ENCODE data around the gene SVIL.
"Not testable (repeated sequence)": the region's sequence is repeated elsewhere in the genome, so short reads cannot be mapped to it uniquely, and the experiment has no call there.

SVIL gene

DNA sequence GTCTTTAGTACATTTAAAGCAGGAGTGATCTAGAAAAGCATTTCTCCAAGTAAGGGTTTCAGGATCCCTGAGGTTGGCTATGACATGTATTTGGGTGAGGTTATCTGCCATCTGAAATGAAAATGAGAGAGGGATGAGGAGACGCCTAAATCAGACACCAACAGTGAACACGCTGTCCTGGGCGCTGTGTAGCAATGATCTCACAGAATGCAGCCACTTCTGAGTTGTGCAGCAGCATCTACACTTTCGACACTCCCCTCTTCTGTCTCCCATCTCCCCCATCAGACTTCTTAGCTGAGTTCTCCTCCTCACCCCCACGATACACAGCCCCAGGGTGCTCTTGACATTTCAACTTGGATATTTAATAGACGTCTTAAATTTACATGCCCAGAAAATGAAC is 95.4 kb downstream of the SVIL start:
- DNase-seq (ENCODE audit: low spot score), result no peak

DNA sequence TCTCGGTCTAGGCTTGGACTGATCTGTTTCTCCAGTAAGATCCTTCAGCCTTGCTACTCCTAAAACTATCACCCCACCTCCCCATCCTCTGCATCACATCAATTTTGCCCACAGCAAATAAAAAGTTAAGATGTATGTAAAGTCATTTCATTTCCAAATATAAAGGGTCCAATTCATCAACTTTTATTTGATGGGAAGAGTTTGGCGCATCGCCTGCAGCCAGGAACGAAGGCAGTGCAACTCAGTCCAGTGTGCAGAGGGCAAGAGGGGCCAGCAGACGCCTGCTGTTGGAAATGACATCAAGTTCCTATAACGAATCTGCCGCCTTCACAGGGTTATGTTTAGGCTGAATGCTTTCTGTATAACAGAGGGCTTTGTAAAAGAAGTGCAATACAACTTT is 97.0 kb downstream of the SVIL start:
- DNase-seq (ENCODE audit: low spot score), result no peak

DNA sequence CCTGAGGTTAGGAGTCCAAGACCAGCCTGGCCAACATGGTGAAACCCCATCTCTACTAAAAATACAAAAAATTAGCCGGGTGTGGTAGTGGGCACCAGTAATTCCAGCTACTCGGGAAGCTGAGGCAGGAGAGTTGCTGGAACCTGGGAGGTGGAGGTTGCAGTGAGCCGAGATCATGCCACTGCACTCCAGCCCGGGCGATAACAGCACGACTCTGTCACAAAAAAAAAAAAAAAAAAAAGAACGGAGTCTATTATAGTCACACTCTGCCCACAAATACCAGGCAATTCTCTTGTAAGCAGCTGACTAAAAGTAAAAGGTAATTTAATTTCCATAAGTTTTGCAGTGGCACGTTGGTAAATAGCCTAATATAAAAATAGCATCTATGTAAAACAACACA is 98.1 kb downstream of the SVIL start:
- not testable (repeated sequence) for DNase-seq (ENCODE audit: low spot score)

DNA sequence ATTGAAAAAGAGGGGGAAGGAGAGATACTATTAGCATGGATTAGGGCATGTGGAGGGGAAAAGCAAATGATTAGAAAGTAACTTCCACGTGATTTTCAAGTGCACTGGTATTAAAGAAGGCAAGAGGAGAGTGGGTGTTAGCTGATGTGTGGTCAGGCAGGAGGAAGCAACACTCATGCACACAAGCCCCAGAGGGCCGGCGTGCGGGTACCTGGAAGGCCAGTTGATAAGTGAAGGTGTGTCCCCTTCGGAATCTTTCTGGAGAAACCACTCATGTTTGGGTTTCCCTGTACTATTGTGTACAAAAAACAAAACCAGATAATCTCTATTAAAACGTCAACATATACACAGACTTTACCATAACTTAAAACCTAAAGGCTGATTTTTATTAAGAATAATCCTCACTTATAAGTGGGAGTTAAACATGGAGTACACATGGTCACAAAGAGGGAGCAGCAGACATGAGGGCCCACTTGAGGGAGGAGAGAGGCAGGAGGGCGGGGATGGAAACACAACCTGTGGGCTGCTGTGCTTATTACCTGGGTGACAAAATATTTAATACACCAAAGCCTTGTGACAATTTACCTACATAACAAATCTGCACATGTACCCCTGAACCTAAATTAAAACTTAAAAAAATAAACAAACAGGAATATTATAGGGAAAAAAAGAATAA is 98.9 kb downstream of the SVIL start:
- no peak for DNase-seq (ENCODE audit: low spot score)

DNA sequence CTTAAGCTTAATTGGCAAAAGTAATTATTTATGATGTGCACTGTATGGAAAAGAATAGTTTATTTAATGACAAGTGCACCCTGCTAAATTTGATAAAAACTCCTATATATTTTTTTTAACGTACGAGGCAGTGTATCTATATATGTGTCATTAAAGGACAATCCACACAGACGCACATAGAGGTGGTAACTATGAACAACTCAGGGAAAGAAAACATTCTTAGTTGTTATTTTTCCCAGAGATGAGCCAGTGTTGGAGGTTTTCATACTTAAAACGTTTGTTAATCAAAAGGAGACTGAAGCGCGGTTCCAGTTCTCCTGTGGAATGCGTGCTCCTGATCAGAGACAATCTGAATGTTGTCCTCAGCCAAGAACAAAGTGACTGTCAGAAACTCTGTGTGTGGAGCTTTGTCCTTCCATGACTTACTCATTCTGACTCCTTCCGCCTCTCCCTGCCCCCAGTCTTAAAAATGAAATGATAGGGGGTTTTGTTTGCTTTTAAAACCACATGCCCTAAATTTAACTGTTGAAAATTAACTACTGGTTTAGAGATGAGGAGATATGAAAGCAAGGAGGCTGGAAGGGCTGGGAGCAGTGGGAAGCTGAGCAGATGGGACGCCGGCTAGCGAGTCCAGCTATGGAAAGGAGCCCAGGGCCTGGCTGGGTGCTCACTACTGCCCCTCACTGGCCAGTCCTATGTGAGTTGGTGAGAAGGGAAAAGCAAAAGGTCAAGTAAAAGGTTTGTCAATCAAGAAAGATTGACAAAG is 99.6 kb downstream of the SVIL start:
- DNase-seq (ENCODE audit: low spot score), result peak; percentile 98

DNA sequence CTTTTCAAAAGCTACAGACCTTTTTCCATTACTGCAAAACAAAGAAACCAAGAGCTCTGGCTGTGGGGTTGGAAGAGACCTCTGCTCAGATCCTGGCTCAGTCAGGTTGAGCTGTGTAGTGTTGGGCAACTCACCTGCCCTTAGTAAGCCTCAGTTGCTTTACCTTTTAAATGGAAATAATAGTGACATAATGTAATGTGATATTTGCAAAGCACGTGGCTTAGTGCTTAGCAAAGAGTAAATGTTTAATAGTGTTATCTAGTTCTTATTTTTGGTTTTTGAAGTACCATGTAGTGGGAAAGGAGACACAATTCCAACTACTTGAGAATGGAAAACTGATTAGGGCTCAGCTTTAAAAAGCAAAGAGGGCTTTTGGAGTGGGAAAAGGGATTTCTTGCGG is 100.2 kb downstream of the SVIL start:
- DNase-seq (ENCODE audit: low spot score), result no peak

DNA sequence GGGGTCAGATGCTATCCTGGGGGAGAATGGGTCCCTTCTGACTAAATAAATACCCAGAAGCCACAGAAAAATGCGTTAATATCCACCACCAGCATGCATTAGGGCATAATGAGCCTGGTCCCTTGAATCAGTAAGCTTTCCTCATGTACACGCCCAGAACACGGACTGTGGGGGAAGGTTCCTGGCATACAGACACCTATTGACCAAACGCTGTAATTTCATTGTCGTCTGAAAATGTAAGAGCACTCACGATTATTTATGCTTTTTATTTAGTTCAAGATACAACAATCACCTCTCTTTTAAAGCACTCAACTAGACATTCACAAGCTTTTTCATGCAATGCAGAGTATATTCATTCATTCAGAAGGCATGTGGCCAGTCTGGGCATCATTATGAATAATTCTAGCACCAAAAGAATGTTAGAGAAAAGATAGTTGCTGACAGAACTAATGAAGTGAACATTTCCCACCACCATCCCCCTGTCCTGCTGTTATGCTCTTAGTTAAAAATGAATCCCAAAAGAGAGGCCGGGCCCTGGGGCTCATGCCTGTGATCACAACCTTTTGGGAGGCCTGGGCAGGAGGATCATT is 101.0 kb downstream of the SVIL start:
- peak; percentile 20 for DNase-seq (ENCODE audit: low spot score)

DNA sequence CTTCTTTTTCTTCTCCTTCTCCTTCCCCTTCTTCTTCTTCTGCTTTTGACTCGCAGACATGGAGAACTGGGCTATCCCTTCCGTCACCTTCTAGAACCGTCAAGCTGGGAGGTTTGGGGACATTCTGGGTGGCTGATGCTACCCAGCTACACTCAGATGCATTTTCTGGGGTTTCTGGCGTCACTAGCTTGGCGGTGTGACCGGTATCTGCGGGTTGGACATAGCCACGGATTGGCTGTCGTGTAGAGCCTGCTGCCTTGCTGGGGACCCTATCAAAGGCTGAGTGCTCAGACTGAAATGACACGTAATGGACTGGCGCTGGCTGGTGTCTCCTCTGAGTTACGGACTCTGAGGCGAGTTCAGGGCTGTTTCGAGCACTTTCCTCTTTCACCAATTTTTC is 101.7 kb downstream of the SVIL start:
- no peak for DNase-seq (ENCODE audit: low spot score)

DNA sequence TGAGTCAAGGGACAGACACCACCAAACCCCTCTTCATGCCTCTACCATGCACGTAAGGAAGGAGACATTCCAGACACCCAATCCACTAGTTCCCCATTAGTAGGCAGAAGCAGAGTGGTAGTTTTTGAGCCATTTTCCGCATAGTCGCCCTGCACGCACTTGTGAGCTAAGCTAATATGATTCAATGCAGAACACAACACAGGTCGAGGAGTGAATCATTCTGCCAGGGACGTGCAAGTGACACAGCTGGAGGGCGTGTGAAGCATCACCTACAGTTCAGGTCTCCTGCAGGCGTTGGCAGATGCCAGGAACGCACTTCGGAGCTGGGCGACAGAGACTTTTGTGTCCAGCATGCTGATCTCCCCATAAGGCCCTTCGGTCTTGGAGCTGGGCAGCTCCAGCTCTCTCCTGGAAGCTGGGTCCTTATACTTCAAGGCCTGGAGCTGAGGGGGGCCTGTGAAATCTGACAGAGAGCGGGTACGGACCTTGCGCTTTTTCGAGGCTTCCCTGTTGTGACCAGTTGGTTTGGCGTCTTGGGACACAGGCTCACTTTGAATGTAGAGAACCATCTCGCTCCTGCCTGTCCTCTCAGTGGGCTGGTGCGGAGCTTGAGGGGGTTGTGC is 102.4 kb downstream of the SVIL start:
- DNase-seq (ENCODE audit: low spot score), result peak; percentile 72

DNA sequence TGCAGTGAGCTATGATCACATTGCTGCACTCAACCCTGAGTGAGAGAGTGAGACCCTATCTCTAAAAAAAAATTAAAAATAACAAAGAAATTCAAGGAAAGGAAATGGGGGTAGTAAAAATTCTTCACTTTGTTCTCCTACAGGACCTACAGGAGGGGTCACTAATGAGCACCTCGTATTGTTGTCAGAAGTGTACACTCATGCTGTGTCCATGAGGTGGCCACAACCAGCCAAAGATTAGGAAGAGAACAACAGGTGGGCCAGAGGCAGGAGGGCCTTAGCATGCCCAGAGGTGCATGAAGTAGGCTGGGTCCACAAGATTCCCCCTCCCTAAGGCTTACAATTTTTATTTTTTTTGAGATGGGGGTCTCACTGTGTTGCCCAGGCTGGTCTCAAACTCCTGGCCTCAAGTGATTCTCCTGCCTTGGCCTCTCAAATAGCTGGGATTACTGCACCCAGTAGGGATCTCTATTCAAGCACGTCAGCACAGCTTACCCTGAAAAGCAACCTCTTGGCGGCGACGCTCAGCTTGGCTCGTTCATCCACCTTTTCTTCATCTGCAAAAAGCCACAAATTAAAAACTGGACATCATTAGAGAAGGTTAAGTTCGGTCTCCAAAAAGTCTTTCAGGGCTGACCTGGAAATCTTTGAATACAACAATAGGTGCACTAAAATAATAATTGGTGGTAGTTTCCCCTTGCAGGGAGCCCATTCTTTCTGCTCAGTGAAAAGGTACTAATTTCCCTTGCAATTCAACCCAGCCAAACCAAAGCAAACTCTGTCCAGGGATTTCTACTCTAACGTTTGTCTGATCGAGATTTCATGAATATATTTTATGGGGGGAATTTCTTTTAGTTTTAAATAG is 104.4 kb downstream of the SVIL start:
- DNase-seq (ENCODE audit: low spot score), result no peak

DNA sequence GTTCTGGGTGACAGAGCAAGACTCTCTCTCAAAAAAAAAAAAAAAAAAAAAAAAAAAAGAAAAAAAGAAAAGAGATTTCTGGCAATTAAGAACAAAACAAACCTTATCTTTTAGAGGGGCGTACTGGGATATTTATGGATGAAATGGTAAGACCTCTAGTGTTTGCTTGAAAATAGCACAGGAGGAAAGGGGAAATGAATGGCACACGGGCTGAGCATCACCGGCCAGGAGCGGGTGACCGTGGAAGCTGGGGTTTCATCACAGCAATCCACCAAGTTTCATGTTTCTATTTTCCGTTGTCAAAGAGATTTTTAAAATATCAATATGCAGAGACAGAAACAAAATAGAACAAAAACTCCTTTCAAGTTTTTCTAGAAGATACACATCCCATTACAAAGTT is 105.6 kb downstream of the SVIL start:
- no peak for DNase-seq (ENCODE audit: low spot score)

DNA sequence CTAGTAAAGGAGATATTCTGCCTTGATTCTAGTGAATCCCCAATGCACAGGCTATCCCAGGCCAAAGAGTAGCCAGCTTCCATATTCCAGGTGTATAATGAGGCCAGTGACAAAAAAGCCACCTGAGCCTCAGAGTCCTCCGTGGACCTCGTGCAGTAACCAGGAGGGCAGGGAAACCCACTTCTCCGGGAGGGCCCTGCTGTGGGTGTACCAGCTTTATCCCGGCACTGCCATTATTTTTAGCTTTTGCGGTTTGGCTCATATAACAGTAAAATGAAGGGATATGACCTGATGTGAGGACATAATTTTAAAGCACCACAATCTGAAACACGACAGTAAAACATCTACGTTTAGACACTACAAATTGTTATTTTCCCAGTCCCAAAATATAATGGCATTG is 109.0 kb downstream of the SVIL start:
- DNase-seq (ENCODE audit: low spot score), result no peak

DNA sequence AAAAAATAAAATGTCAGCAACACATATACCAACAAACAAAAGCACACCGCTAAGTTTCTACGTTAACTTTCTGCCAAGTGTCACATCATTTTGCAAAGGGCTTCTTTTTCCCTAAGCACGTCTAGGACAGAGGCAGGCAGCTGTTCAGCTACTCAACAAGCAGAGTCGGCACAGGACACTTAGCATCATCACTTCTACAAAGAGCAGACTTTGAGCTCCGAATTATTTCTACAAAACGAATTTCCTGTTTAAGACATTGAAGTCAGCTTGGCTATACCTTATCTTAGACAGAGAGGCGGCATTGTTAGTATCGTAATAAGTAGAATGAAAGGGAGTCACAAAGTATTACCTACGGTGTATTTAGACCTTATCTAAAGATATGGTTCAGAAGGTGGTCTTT is 110.1 kb downstream of the SVIL start:
- no peak for DNase-seq (ENCODE audit: low spot score)

DNA sequence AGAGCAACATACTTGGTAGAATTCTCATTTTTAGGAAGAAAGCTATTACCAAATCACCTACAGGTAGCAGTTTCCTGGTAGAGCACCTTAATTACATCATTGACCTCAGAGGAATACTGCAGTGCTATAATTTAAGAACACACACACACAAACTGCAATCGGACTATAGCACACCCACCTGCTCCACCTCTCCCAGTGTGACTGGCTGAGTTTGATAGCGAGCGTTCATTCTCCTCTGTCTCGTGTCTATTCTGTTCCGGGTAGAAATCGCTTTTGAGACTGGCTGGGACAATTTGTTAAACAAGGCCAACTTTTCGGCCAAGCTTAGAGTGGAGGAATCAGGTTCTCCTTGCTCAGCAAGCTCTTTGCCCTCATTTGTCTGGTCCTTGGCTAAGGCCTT is 110.5 kb downstream of the SVIL start:
- DNase-seq (ENCODE audit: low spot score), result no peak

DNA sequence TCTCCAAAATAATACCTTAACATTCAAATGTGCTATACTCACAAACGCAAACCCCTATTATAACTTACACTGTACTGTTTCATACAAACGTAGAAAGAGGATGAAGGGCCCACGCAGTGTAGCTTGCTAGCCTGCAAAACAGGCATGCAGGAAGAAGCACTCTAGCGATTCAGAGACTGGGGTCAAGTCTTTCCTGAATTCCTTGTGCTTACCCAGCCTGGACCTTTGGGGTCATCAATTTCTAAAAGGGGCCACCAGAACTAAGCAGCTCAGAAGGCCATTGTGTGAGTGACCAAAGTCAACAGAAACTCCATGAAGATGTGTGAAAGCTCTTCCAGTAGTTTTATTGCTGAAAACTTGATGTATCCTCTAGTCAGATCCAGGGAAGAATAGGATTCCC is 111.9 kb downstream of the SVIL start:
- peak; percentile 38 for DNase-seq (ENCODE audit: low spot score)

DNA sequence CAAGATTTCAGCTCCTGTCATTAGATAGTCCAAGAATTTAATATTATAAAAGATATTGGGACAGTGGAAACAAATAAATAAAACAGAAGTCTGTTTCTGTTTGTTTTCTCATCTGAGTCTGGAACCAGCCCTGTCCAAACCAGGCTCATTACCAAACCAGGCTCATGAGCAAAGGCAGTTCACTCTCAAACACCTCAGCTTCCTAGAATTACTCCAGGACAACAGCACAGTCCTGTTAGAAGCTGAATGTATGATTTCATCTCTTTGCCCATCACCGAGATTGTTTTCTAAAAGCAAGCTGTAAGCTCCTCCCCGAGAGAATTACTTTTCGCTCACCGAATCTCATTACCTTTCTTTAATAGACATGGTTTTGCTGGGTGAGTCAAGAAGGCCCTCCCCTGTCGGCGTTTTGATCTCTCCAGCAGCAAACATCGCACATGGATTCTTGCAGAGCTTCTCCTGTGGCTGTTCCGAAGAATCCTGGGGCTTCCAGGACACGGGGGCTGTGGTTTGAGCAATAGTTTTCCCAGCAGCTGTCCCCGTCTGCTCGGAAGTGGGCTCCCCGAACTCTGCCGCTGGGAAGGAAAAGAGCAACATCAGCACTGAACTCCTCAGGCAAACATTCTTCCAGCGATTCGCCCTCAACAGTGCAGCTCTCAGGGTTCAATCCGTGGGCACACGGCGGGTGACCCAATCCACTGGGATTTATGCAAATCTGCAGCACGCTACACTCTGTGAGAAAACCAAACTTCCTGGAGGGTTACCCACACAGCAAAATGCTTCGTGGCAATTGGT is 112.5 kb downstream of the SVIL start:
- peak; percentile 71 for DNase-seq (ENCODE audit: low spot score)

DNA sequence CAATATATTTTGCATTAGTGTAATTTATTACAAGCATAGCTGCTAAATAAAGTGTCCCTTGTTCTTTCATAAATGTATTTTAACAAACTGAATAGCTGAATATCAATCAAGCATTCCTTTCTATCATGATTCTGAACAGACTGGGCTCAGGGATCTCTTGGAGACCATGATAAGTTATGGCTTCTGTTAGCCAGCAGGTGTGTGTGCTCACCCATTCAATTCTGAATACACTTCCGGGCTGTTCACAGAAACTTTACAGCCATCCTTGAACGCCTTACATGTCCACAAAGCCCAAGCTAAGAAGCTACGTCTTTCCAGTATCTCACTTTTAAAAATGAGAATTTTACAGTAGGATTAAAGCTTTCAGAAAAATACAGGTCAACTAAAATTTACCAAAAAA is 115.1 kb downstream of the SVIL start:
- no peak for DNase-seq (ENCODE audit: low spot score)

DNA sequence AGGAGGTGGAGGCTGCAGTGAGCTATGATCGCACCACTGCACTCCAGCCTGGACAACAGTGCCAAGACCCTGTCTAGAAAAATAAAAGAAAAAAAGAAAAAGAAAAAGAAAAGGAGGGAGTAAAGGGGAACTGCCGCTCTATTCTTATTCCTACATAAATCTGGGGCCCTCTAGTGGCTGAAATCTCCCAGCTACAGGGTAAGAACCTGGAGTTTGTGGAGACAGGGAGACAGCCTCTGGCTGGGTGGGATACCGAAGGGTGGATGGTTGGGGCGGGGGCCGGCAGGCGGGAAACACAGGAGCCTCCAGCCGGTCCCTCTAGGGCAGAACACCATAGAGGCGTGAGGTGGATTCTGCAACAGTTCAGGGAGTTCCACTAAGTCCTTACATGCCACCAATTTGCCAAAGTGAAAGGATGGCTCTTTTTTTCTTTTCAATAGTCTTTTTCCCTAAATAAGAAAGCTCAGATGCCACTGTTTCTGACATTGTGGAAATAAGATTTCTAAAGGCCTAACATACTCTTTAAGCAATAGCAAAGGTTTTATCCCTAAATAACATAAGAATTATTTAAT is 117.3 kb downstream of the SVIL start:
- DNase-seq (ENCODE audit: low spot score), result peak; percentile 17

DNA sequence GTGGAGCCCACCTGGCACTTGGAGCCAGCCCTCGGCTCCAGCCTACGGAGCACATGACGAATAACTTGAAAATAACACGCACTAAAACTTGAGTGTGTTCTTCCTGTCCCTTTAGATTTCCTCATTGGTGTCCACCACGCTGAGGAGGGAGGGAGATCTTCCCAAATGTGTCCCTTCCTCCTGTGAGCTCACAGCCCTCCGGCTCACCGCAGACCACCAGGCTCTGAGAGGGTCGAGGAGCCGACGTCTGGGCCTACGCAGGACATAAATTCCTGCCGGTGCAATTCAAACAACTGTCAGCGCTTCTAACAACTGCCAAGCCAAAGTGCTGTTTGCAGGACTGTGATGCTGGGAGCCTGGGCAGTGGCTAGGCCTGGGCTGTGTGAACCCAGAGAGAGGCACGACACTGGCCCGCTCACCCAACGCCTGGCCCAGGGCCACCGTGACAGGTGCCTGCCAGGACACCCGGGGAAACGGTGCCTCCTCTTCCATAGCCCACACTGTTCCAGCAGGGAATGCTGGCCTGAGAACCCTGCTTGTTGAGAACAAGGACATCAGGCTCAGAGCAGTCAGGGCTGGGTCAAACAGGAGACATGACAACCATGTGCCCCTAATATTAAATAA is 118.3 kb downstream of the SVIL start:
- DNase-seq (ENCODE audit: low spot score), result not testable (repeated sequence)

DNA sequence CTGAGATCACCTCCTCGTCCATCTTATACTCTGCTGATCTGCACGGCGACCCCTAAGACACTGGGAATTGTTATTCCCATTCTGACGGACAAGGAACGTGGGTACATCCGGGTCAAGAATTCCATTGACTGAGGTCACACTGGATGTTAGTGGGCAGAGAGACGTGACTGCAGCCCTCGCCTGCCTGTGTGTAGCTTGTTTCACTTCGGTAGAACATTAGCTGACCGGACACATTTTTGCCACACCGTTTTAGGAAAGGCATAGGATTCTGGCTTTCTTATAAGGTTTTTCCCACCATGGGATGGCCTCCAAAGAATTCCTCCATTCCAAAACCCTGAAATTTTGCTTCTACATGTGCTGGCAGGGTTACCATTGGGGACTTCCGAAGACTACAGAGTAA is 118.9 kb downstream of the SVIL start:
- DNase-seq (ENCODE audit: low spot score), result not testable (repeated sequence)

All from kidney tubule cell (primary cell).